NCI-H748 (cell line): Measurements from ENCODE around the gene ELF4.

Experiments
- DNase-seq: peaks from one replicate; lab custom pipeline; 2025; ENCODE audit not compliant: unreplicated experiment; lab: John Stamatoyannopoulos, UW

Gene ELF4

GRCh38 chrX:130110379-130111219 lies at the start of gene ELF4:
Gene ELF4 (minus strand): TSS chrX:130110497. CDS start chrX:130081330, 29,167 bp downstream.
- peak; percentile 63 for DNase-seq

GRCh38 chrX:130159776-130160175 lies 49.5 kb upstream of the ELF4 start:
- no peak for DNase-seq

- no peak for DNase-seq
Measured at GRCh38 chrX:130158311-130158710, 48.0 kb upstream of the ELF4 start.

GRCh38 chrX:130155564-130155963 lies 45.3 kb upstream of the ELF4 start:
- DNase-seq, result no peak

GRCh38 chrX:130147631-130148030 lies 37.3 kb upstream of the ELF4 start:
- no peak for DNase-seq

- no peak for DNase-seq
Measured at GRCh38 chrX:130145123-130145522, 34.8 kb upstream of the ELF4 start.

GRCh38 chrX:130144509-130144908 lies 34.2 kb upstream of the ELF4 start:
- no peak for DNase-seq

- DNase-seq, result no peak
Measured at GRCh38 chrX:130139474-130140201, 29.3 kb upstream of the ELF4 start.

- DNase-seq, result no peak
Measured at GRCh38 chrX:130136961-130137360, 26.7 kb upstream of the ELF4 start.

- no peak for DNase-seq
Measured at GRCh38 chrX:130136496-130136895, 26.2 kb upstream of the ELF4 start.

GRCh38 chrX:130130990-130131389 lies 20.7 kb upstream of the ELF4 start:
- DNase-seq, result no peak

- DNase-seq, result no peak
Measured at GRCh38 chrX:130125091-130125874, 15.0 kb upstream of the ELF4 start.

- no peak for DNase-seq
Measured at GRCh38 chrX:130124577-130124976, 14.3 kb upstream of the ELF4 start.

GRCh38 chrX:130121505-130121800 lies 11.2 kb upstream of the ELF4 start:
- DNase-seq, result no peak

- DNase-seq, result peak; percentile 70
Measured at GRCh38 chrX:130120746-130121504, 10.6 kb upstream of the ELF4 start.

GRCh38 chrX:130120321-130120731 lies 10.0 kb upstream of the ELF4 start:
- DNase-seq, result peak; percentile 26

GRCh38 chrX:130119312-130119898 lies 9.1 kb upstream of the ELF4 start:
- DNase-seq, result no peak

GRCh38 chrX:130118441-130119311 lies 8.4 kb upstream of the ELF4 start:
- DNase-seq, result no peak

- no peak for DNase-seq
Measured at GRCh38 chrX:130117166-130117565, 6.9 kb upstream of the ELF4 start.
